ENCODE data around the gene PTPN13. TPM values are rescaled to one million over a fixed set of nuclear protein-coding genes. Genes with fewer than 3 reads are reported as not detected.

Gene PTPN13
- total RNA-seq, 1 experiment from 2014 or later, result 107 TPM

DNA sequence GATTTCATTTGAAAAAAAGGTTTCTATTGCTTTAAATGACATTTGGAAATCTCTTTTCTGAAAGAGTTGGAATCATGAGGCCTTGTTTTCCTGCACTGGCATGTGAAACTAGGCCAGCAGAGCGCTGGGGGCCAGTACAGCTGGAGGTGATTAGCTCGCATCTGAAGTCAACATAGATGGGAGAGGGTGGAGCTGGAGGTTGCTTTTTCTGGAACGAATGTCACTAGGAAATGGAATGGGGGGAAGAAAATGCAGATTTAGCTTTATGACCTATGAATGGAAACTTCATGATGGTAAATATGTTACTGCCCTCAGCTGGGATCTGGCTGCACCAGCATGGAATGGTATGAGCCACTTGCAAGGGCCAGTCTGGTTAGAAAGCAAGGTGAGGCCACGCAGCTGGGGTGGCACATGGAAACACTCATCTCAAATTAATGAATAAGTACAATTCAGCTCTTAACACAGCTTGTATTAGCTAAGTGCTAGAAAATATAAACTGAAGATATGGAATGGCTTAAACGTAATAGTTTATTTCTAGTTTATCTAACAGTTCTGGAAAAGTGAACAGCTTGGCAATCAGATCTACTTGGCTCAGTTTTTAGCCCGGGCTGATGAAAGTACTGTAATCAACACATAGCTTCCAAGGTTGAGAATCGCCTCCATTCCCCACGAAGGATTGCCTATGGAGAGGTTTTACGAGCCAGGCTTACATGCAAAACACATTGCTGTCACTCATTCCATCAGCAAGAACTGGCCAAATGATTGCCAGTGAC lies 222.6 kb downstream of the PTPN13 start:
- TF ChIP-seq, protein P1, sequence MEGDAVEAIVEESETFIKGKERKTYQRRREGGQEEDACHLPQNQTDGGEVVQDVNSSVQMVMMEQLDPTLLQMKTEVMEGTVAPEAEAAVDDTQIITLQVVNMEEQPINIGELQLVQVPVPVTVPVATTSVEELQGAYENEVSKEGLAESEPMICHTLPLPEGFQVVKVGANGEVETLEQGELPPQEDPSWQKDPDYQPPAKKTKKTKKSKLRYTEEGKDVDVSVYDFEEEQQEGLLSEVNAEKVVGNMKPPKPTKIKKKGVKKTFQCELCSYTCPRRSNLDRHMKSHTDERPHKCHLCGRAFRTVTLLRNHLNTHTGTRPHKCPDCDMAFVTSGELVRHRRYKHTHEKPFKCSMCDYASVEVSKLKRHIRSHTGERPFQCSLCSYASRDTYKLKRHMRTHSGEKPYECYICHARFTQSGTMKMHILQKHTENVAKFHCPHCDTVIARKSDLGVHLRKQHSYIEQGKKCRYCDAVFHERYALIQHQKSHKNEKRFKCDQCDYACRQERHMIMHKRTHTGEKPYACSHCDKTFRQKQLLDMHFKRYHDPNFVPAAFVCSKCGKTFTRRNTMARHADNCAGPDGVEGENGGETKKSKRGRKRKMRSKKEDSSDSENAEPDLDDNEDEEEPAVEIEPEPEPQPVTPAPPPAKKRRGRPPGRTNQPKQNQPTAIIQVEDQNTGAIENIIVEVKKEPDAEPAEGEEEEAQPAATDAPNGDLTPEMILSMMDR (conservative IDR thresholded peaks at IDR 0.05; ENCODE audit: low read depth, low read length), result no peak
- TF ChIP-seq EZH2 (IDR thresholded peaks at IDR 0.05; ENCODE audit: borderline replicate concordance, low read depth, low read length, poor library complexity, severe bottlenecking), result no peak
- Histone ChIP-seq H3K27me3 (replicated peaks; ENCODE audit: insufficient read depth, low read depth, low read length, poor library complexity) (no peaks in the 10 kb centered on the region), H3K4me1 (ENCODE audit: insufficient read depth, low read length, poor library complexity, severe bottlenecking) (no peaks in the 10 kb centered on the region), H3K27ac (ENCODE audit: low read depth, low read length, poor library complexity, severe bottlenecking) (no peak overlapping the region), H3K9me3 (ENCODE audit: low read depth, low read length, poor library complexity, severe bottlenecking) (no peaks in the 10 kb centered on the region), H3K36me3 (ENCODE audit: insufficient read depth, low read length, poor library complexity, severe bottlenecking) (peaks cover 45% of the 10 kb centered on the region), H3K4me3 (ENCODE audit: low read depth, low read length, poor library complexity, severe bottlenecking) (no peak overlapping the region)
- intact Hi-C loops (cut with micrococcal nuclease; ENCODE audit: unreplicated experiment), result no loop called here
- POLR2A ChIA-PET (ENCODE audit: low non-redundant PET), result no interaction called here
- no peak for DNase-seq (ENCODE audit: low spot score)
- no TSS peak for BruUV-seq (replicated peaks)
- CTCF ChIA-PET, result no interaction called here

DNA sequence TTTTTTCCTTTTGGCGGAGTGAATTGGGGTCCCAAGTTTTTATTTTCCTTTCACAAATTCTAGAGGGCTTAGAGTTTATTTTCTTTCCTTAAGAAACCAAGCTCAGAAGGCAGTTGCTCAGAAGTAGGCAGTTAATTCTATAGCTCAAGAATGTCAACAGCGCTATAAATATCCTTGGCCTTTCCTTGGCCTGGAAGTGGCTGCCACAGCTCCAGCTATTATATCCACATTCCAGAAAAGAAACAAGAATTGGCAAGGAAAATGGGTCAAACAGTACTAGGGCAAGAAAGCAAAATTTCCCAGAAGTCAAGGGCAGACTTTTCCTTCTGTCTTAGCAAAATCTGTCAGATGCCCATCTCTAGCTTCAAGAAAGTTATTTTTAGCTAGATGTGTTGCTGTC lies 224.1 kb downstream of the PTPN13 start:
- Histone ChIP-seq H3K27ac (ENCODE audit: low read depth, low read length, poor library complexity, severe bottlenecking) (no peak overlapping the region), H3K4me1 (ENCODE audit: insufficient read depth, low read length, poor library complexity, severe bottlenecking) (no peaks in the 10 kb centered on the region), H3K27me3 (replicated peaks; ENCODE audit: insufficient read depth, low read depth, low read length, poor library complexity) (no peaks in the 10 kb centered on the region), H3K36me3 (ENCODE audit: insufficient read depth, low read length, poor library complexity, severe bottlenecking) (peaks cover 32% of the 10 kb centered on the region), H3K9me3 (ENCODE audit: low read depth, low read length, poor library complexity, severe bottlenecking) (no peaks in the 10 kb centered on the region), H3K4me3 (ENCODE audit: low read depth, low read length, poor library complexity, severe bottlenecking) (no peak overlapping the region)
- CTCF ChIA-PET, result no interaction called here
- intact Hi-C loops (cut with micrococcal nuclease; ENCODE audit: unreplicated experiment), result no loop called here
- POLR2A ChIA-PET (ENCODE audit: low non-redundant PET), result no interaction called here
- BruUV-seq (replicated peaks), result no TSS peak
- no peak for DNase-seq (ENCODE audit: low spot score)
- TF ChIP-seq, protein P1 (conservative IDR thresholded peaks at IDR 0.05; ENCODE audit: low read depth, low read length), result no peak
- no peak for TF ChIP-seq EZH2 (IDR thresholded peaks at IDR 0.05; ENCODE audit: borderline replicate concordance, low read depth, low read length, poor library complexity, severe bottlenecking)

DNA sequence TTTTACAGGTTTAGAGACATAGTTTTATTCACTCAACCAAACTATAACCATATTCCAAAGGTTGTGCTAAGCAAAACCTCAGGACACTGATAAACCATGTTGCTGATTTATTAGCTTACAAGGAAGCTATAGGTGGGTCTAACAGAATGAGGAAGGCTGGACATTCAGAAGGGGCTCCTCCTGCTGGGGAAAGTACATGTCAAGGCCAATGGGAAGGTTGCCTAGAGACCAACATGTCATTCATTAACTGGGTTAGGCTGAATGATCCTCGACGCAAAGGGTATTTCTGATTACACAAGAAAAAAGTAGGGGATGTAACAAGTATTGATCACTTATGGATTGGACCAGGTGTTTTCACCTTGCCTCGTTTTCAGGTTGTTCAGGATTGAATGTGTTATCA lies 224.7 kb downstream of the PTPN13 start:
- POLR2A ChIA-PET (ENCODE audit: low non-redundant PET), result no interaction called here
- BruUV-seq (replicated peaks), result no TSS peak
- no peak for DNase-seq (ENCODE audit: low spot score)
- intact Hi-C loops (cut with micrococcal nuclease; ENCODE audit: unreplicated experiment), result no loop called here
- TF ChIP-seq, protein P1 (conservative IDR thresholded peaks at IDR 0.05; ENCODE audit: low read depth, low read length), result no peak
- no peak for TF ChIP-seq EZH2 (IDR thresholded peaks at IDR 0.05; ENCODE audit: borderline replicate concordance, low read depth, low read length, poor library complexity, severe bottlenecking)
- Histone ChIP-seq H3K9me3 (ENCODE audit: low read depth, low read length, poor library complexity, severe bottlenecking) (no peaks in the 10 kb centered on the region), H3K27ac (ENCODE audit: low read depth, low read length, poor library complexity, severe bottlenecking) (no peak overlapping the region), H3K4me3 (ENCODE audit: low read depth, low read length, poor library complexity, severe bottlenecking) (no peak overlapping the region), H3K27me3 (replicated peaks; ENCODE audit: insufficient read depth, low read depth, low read length, poor library complexity) (no peaks in the 10 kb centered on the region), H3K36me3 (ENCODE audit: insufficient read depth, low read length, poor library complexity, severe bottlenecking) (peaks cover 26% of the 10 kb centered on the region), H3K4me1 (ENCODE audit: insufficient read depth, low read length, poor library complexity, severe bottlenecking) (no peaks in the 10 kb centered on the region)
- CTCF ChIA-PET, result interaction anchor here (0.6 kb wide), 1 partner anchor 60 kb away, joined by 4 read pairs; no protein-coding TSS in a partner anchor
